GM19238 (cell line): ENCODE measurements around the gene SPATA2.
A peak's percentile ranks its signal among the peaks of the same experiment; 100 is the strongest.
"Not testable (repeated sequence)": the region's sequence is repeated elsewhere in the genome, so short reads cannot be mapped to it uniquely, and the experiment has no call there.

Source experiments
- DNase-seq: peaks from one replicate; pipeline ENCODE4 v3.0.0; 2011; ENCODE audit warnings: low spot score; ENCODE audit not compliant: insufficient read length

SPATA2 gene, protein sequence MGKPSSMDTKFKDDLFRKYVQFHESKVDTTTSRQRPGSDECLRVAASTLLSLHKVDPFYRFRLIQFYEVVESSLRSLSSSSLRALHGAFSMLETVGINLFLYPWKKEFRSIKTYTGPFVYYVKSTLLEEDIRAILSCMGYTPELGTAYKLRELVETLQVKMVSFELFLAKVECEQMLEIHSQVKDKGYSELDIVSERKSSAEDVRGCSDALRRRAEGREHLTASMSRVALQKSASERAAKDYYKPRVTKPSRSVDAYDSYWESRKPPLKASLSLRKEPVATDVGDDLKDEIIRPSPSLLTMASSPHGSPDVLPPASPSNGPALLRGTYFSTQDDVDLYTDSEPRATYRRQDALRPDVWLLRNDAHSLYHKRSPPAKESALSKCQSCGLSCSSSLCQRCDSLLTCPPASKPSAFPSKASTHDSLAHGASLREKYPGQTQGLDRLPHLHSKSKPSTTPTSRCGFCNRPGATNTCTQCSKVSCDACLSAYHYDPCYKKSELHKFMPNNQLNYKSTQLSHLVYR

DNA sequence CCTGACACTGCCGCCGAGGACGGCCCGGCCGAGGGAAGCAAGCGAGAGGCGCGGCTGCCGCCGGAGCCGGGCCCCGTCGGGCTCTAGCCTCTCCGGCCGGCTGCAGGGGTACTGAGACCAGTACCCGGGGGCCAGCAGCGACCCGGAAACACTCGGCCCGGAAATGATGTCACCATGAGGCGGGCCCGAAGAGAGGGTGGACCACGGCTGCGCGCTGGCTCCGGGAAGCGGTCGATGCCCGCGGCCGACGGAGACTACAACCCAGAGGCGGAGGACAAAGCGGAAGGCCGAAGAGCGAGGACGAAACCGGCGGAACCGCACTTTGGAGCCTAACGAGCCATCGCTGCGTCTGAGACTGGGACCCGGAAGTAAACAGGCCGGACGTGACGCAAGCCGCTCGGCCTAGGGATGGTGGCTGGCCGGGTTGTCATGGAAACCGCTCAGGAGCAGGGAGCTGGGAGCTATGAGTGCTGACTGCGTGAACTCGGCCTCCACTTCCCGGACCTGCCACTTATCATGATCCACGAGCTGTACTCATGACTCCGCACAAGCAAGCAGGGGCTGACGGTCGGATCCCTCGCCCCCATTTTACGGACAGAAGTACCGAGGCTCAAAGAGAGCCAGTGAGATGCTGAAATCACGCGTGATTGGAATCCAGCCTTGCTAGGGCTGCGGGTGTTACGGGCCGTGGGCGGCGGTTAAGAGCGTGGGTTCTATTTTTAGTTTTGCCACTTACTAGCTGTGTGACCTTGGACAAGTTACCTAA, at the start of gene SPATA2:
SPATA2 (minus strand) TSS at position 150 of the 766 bp plus-strand sequence. CDS start 7,039 bp downstream, outside the sequence.
- DNase-seq, result peak; percentile 97

DNA sequence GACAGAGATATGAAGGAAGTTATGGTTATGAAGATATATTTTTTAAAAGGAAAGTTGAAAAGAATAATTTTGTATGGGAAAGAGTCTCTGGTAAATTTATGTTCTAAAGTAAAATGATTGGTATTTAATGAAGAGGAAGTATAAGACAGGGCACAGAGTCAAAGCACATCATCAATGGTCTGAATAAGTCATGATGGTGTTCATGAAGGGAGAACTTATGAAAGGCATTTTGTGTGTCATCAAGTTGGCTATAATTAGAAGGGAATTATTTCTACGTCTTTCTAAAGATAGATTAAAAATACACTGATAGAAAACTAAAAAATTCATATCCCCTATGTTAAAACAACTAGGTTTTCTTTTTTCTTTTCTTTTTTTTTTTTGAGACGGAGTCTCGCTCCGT, 46.1 kb upstream of the SPATA2 start:
- DNase-seq, result no peak

DNA sequence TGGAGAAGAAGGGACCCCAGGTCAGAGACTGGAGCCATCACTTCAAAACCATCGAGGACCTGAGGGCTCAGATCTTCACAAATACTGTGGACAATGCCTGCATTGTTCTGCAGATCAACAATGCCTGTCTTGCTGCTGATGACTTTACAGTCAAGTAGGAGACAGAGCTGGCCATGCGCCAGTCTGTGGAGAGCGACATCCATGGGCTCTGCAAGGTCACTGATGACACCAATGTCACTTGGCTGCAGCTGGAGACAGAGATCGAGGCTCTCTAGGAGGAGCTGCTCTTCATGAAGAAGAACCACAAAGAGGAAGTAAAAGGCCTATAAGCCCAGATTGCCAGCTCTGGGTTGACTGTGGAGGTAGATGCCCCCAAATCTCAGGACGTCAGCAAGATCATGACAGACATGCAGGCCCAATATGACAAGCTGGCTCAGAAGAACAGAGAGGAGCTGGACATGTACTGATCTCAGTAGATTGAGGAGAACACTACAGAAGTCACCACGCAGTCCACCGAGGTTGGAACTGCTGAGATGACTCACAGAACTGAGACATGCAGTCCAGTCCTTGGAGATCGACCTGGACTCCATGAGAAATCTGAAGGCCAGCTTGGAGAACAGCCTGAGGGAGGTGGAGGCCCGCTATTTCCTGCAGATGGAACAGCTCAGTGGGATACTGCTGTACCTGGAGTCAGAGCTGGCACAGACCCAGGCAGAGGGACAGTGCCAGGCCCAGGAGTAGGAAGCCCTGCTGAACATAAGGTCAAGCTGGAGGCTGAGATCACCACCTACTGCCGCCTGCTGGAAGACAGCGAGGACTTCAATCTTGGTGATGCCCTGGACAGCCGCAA, 42.0 kb upstream of the SPATA2 start:
- not testable (repeated sequence) for DNase-seq

DNA sequence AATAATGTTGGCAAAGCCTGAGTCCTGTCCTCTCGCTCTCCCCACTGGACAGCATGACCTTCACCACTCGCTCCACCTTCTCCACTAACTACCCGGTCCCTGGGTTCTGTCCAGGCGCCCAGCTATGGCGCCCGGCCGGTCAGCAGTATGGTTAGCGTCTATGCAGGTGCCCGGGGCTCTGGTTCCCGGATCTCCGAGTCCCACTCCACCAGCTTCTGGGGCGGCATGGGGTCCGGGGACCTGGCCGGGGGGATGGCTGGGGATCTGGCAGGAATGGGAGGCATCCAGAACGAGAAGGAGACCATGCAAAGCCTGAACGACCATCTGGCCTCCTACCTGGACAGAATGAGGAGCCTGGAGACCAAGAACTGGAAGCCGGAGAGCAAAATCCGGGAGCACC, 41.4 kb upstream of the SPATA2 start:
- no peak for DNase-seq

DNA sequence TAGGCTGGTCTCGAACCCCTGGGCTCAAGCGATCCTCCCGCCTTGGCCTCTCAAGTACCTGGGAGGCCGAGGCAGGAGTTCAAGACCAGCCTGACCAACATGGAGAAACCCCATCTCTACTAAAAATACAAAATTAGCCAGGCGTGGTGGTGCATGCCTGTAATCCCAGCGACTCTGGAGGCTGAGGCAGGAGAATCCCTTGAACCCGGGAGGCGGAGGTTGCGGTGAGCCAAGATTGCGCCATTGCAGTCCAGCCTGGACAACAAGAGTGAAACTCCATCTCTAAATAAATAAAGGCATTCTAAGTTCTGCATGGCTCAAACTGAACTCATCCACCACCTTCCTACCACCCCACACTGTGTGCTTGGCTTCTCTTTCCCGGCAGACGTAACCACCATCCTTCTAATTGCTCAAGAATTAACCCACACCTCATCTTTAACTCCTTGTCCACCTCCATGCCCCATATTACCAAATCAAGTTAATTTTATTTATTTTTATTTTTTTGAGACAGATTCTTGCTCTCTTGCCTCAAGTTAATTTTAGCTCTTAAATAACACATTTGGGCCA, 40.6 kb upstream of the SPATA2 start:
- not testable (repeated sequence) for DNase-seq

DNA sequence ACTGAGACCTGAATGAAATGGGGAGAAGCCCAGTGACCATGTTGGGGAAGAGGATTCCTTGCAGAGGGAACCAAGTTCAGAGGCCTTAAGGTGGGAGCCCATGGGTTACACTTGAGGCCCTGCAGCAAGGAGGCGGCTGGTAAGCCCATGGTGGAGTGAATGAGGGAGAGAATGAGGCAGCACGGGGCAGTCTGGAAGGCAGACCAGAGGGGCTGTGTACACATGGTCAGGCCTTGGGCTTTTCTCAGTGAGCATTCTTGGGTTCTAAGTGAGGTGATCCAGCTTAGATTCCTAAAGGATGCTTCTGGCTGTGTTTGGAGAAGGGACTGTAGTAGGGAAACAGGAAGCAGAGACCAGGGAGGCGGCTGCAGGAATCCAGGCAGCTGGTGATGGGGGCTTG, 39.8 kb upstream of the SPATA2 start:
- DNase-seq, result no peak

DNA sequence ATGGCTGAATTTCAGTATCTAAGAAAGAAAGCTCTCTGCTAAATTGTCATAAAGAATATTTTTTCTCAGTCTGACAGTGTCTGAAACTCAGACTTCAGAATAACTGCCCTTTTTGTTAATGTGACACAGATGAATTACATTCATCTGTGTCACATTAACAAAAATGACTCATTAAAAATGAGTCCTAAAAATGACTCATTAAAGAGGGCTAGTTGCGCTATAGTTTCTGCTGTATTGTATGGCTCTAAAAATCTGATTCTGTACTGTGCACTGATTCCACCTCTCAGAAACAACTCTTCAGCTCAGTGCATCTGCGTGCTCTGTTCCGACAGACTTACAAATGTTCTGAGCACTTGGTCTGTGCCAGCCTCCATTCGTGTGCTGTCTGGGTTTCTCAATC, 35.8 kb upstream of the SPATA2 start:
- DNase-seq, result no peak

DNA sequence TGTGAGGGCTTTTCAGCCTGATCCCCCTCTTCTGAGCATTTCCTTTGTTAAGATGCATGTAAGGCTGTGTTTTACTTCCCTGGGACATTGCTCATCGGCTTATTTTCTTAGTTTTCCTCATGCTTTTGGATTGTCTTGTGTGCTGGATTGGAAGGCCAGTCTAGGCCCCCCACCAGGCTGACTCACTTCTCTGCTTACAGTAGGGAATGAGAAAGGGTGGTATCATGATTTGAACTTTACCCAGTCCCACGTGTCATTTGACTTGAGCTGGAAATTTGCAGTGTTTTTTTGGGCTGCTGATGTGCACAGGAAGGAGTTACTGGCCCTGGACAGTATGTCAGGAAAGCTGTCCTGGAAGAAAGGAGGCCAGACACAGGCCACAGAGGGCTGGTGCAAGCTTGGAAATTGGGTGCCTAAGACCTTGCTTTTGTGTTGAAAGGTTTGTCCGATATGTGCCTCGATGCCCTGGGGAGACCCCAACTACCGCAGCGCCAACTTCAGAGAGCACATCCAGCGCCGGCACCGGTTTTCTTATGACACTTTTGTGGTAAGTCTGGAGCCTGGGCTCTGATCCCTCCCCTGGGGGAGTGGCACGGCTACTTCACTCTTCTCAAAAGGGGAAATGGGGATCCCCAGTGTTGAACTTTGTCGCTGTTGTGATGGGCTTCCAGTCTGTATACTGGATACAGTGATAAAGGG, 33.6 kb upstream of the SPATA2 start:
- no peak for DNase-seq

DNA sequence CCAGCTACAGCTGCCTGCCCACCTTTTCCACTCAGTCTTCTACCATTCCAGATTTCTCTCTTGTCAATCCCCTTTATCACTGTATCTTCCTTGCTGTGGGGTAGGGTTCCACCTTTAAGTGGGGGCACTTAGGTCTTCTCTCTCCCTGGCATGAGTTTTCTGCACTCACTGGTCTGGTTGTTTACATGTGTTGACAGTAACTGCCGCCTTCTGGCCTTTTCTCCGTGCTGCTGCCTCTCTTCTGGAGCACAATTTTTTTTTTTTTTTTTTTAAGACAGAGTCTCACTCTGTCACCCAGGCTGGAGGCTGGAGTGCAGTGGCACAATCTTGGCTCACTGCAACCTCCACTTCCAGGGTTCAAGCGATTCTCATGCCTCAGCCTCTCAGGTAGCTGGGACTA, 32.8 kb upstream of the SPATA2 start:
- DNase-seq, result no peak

DNA sequence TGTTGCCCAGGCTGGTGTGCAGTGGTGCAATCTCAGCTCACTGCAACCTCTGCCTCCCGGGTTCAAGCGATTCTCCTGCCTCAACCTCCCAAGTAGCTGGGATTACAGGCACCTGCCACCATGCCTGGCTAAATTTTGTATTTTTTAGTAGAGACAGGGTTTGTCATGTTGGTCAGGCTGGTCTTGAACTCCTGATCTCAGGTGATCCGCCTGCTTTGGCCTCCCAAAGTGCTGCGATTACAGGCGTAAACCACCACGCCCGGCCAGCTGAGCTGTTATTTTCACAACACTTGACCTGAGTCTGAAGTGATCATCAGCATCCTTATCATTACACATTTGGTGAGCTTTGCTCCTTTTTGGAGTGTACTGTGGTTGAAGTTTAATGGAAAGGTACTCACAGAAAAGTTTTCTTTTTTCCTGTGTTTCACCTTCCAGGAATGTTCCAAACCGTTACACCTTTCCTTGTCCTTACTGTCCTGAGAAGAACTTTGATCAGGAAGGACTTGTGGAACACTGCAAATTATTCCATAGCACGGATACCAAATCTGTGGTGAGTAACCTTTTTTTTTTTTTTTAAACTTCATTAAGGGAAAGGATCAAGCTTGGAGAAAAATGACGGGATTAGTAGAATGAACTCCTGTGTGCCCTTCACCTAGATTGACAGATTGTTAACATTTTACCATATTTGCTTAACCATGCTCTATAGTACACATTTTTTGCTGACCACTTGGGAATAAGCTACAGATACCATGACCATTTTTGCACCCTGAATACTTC, 30.6 kb upstream of the SPATA2 start:
- no peak for DNase-seq

DNA sequence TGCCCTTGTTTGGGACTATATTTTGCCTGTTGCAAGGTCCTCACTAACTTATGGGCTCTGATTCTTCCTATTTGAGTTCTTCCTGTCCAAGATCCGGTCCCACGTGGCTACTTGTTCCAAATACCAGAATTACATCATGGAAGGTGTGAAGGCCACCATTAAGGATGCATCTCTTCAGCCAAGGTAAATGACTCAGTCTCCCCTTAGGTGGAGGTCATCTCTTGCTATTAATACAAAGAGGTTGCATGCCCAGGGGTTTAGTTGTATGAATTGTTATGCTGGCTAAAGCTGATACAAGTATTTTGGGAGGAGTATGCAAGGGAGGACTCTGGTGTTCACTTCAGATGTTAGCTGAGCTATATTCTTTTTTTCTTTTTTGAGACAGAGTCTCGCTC, 30.0 kb upstream of the SPATA2 start:
- no peak for DNase-seq

DNA sequence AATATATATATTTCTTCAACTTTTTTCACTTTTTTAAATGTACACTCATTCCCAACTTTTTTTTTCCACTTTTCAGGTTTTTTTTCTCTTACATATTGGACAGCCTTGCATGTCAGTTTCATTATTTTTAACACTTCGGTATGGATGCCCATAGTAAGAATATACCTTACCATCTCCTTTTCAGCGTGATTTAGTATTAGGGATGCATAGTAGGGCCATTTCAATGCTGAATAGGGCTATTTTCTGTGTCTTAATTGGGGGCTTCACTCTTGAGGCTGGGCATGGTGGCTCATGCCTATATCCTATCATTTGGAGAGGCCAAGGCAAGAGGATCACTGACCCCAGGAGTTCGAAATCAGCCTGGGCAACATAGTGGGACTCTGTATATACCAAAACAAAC, 27.6 kb upstream of the SPATA2 start:
- no peak for DNase-seq

DNA sequence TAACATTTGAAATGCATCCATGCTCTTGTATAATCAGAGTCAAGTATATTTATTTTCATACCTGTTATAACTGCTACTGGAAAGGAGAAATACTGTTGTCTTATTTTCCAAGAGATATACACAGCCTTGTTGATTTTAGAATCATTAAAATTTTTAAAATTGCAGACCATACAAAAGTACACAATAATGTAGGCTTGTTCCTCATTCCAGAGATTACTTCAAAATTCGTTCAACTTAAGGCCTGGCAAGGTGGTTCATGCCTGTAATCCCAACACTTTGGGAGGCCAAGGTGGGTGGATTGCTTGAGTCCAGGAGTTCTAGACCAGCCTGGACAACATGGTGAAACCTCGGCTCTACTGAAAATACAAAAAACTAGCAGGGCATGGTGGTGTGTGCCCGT, 27.0 kb upstream of the SPATA2 start:
- no peak for DNase-seq

DNA sequence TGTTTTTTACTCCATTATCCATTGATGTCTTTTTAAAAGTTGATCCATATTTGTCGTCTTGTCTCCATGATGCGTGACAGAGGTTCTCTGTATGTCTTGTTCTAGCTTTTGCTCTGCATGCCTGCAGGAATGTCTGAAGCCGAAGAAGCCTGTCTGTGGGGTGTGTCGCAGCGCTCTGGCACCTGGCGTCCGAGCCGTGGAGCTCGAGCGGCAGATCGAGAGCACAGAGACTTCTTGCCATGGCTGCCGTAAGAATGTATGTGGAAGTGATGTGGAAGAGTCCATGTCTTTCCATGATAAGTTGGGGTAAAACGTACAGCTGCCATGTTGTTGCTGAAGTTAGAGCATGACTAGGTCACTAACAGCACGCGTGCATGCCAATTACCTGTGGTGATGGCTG, 26.1 kb upstream of the SPATA2 start:
- DNase-seq, result no peak

DNA sequence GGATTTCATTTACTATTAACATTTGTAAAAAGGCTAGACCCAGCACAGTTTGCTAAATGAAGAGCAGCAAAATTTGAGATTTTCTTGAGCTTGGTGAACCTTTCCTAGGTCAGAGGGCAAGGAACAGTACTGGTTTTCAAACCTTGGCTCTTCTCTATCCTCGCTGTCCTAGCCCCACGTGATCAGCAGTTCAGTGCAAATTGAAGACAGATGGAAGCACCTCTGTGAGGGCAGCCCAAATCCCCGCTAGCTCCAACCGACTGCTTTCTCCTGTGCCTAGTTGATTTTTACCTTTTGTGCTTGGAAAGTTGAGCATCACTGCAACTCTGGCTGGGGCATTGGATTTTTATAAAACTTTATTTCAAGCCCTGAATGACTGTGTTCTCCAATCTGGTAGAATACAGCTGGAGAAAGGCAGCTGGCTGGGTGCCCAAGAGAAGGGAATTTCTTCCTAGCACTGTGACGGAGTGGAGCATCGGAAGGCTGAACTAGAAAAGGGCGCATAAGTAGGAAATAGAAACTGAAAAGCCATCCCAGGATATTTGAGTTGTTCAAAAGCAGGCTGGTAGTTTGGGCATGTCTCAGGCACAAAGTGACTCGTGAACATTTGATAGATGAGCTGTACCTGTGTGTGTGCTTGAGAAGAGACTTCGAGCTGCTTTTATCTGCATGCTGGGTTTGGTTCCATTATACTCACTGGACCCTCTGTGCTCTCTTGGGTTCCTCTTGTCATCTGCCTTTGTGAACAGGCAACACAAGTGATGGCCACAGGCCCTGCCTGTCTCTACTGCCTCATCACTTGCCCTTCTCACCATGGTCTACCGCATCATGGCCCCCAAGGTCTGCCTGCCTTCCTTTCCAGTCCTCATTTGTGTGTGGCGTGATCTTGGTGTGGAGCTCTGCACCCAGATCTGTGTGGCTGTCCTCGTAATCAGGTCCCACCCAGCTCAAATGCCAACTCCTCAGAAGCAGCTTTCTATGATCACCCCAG, 23.1 kb upstream of the SPATA2 start:
- DNase-seq, result no peak

DNA sequence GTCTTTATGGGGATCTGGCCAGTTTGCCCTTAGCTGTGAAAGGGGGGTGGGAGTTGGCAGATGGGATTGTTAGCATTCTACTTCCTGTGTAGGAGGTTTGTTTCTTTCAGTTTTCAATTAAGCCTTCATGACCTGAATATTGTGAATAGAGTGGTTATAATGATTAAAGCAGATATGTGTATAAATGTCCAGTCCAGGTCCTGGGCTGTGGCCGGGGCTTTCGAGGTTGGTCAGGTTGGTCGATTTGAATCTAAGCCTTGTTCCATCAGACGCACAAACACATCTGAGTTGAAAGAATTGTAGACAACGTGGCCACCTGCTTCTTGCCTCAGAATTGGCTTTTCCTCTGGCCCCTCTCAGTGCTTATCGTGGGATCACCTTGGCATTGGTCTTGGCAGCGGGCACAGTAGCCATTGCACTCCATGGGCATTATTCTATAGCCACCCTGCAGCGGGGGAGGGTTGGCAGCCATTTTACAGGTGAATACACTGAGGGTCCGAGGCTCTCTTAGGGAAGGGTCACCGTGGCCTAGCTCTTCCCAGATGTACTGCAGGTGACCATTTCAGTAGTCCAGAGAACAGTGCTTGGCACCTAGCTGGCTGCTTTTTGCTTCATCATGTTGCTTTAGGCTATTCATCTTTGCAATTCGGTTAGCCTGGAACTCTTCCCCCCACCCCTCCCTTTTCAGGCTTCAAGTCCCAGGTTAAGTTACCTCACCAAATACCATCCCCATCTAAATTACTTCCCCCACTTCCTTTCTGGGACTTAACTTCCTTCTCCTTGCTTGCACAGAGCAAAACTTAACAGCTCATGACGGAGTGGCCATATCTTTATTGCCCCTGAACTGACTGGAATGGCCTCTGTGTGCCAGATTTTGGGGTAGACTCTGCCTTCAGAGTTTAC, 21.9 kb upstream of the SPATA2 start:
- DNase-seq, result no peak

DNA sequence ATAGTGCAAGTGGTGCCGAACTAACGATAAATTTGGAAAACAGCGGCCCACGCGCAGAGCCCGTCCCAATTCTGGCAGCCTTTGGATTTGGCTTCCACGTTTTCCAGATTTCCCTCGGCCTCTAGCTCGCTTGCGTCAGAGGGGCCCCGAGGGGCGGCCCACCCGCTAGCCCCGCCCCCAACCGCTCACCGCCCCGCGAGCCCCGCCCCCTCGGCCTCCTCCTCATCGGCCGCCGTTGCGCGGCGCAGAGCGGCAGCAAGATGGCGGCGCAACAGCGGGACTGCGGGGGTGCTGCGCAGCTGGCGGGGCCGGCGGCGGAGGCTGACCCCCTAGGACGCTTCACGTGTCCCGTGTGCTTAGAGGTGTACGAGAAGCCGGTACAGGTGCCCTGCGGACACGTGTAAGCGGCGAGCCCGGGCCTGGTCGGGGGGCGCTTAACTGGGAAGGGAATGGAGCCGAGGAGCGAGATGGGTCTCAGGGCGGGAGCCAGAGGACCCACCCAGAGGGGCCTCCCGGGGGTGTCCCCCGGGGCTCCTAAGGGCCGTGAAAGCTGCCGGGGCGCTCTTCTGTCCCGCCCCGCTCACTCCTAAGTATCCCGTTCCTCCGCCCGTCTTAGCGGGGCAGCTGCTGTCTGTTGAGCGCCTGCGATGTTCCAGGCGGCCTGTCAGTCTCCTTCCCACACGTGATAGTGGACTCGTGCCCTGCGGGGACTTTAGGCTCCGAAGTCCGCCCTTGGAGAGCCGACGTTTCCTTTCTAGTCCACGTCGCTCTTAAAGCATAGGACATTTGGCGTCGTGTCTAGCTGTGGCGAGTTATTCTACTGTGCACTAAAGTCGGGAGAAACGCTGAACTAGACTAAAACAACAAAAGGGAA, 21.1 kb upstream of the SPATA2 start, which contains the start of gene RNF114:
RNF114 (plus strand) TSS at position 245 of the 874 bp plus-strand sequence; CDS start at position 261, 16 bp downstream.
- peak; percentile 94 for DNase-seq
